22Rv1 (cell line): ENCODE data around the gene UBL4B.

ENCODE experiments used
- ZFX ChIP-seq: fragments of 450-650 bp; IDR thresholded peaks from 2 replicates; pipeline ENCODE4 v1.6.1; 2017; ENCODE audit warnings: antibody characterized with exemption, borderline replicate concordance
- TF ChIP-seq, protein P1 (sequence below): fragments of 450-650 bp; IDR thresholded peaks from 2 replicates; pipeline ENCODE4 v1.5.1; 2017; ENCODE audit warnings: mild to moderate bottlenecking

DNA sequence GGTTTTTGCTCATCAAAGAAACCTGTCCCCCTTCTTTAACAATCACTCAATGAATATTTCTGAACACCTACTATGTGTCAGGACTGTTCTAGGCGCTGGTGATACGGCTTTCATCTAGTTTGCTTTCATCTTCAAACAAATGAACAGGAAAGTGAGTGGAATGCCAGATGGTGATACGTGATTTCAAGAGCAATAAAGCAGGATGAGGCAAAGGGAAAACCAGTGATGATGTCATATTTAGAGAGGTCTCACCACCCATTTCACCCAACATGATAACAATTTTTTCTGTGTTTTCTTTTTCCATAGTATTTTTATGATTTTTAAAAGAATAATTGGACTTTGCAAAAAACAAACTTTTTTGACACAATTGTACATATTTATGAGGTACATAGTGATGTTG, 26.7 kb downstream of the UBL4B start:
- TF ChIP-seq, protein P1, sequence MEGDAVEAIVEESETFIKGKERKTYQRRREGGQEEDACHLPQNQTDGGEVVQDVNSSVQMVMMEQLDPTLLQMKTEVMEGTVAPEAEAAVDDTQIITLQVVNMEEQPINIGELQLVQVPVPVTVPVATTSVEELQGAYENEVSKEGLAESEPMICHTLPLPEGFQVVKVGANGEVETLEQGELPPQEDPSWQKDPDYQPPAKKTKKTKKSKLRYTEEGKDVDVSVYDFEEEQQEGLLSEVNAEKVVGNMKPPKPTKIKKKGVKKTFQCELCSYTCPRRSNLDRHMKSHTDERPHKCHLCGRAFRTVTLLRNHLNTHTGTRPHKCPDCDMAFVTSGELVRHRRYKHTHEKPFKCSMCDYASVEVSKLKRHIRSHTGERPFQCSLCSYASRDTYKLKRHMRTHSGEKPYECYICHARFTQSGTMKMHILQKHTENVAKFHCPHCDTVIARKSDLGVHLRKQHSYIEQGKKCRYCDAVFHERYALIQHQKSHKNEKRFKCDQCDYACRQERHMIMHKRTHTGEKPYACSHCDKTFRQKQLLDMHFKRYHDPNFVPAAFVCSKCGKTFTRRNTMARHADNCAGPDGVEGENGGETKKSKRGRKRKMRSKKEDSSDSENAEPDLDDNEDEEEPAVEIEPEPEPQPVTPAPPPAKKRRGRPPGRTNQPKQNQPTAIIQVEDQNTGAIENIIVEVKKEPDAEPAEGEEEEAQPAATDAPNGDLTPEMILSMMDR: no peak
- TF ChIP-seq ZFX: no peak
